ENCODE results near the gene ZMYND12.

DNA sequence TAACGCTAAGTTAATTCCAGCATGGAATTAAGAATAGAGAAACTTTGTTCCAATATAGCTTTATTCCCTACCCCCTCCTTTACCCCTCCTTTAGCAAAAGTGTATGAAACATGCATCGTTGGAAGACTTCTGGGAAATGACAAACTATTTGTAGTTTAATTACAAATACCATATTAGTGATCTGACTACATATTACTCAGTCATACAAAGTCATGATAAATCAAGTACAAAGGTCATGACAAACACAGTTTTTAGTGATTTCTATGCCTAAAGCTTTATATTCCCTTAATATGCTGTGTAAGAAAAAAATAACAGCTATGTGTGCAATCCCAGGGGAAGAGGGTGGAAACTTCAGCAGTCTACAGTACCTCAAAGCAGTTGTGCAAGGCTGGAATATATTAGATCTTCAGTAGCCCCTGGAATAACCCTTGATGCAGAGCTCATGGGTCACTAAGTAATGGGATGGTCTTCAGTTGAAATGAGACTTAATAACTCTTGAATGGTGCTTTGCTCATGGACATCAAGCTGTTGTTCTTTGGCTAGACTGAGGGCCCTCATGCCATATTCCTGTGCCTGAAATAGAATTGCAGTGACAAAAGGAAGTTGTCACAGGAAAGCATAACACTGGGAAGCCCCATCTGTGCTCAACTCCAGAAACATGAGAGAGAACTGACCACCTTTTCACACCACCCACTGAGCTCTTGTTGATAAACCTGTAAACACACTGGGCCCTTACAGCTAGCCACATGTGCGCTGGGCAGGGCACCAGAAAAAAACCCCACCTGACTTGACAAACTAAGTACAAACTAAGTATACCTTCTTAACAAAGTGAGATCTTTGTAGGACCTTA, 25.3 kb downstream of the ZMYND12 start:
- no peak for TF ChIP-seq CTCF (conservative IDR thresholded peaks at IDR 0.05)
- TF ChIP-seq EZH2 (IDR thresholded peaks at IDR 0.05; ENCODE audit: low read depth) = no peak

All from PC-9 (cell line).